ENCODE measurements around the gene SCAMP4.
A peak's percentile ranks its signal among the peaks of the same experiment; 100 is the strongest.

SCAMP4 gene

GRCh38 chr19:1944916-1945561 is 39.8 kb downstream of the SCAMP4 start (continued):
- TF ChIP-seq REST (tag by site-specific recombination; IDR thresholded peaks at IDR 0.05): no peak
- TF ChIP-seq GLIS2 (tag by site-specific recombination; IDR thresholded peaks at IDR 0.05): peak; percentile 17; the same call in 1 of the 2 replicates
- TF ChIP-seq KLF10 (tag by site-specific recombination; IDR thresholded peaks at IDR 0.05): no peak
- TF ChIP-seq ZNF292 (tag by site-specific recombination; IDR thresholded peaks at IDR 0.05; ENCODE audit: borderline replicate concordance, low read depth): no peak
- no peak for TF ChIP-seq HOXD13 (CRISPR knock-in tag; IDR thresholded peaks at IDR 0.05; ENCODE audit: borderline replicate concordance)
- no peak for TF ChIP-seq ZNF677 (tag by site-specific recombination; IDR thresholded peaks at IDR 0.05)
- no peak for TF ChIP-seq INSM2 (tag by site-specific recombination; IDR thresholded peaks at IDR 0.05)
- TF ChIP-seq ZIC2 (tag by site-specific recombination; IDR thresholded peaks at IDR 0.05): peak; percentile 22; the same call in 1 of the 2 replicates
- no peak for TF ChIP-seq ZNF629 (tag by site-specific recombination; IDR thresholded peaks at IDR 0.05)
- no peak for TF ChIP-seq PRDM1 (tag by site-specific recombination; IDR thresholded peaks at IDR 0.05)
- no peak for TF ChIP-seq ZNF335 (tag by site-specific recombination; conservative IDR thresholded peaks at IDR 0.05)
- TF ChIP-seq ZNF214 (tag by site-specific recombination; IDR thresholded peaks at IDR 0.05; ENCODE audit: borderline replicate concordance): no peak
- TF ChIP-seq KLF16 (tag by site-specific recombination; IDR thresholded peaks at IDR 0.05): no peak
- TF ChIP-seq ZSCAN30 (tag by site-specific recombination; IDR thresholded peaks at IDR 0.05): no peak
- no peak for TF ChIP-seq ZNF266 (tag by site-specific recombination; IDR thresholded peaks at IDR 0.05; ENCODE audit: low read depth)
- no peak for TF ChIP-seq ZNF768 (tag by site-specific recombination; IDR thresholded peaks at IDR 0.05)
- TF ChIP-seq BCL6B (tag by site-specific recombination; IDR thresholded peaks at IDR 0.05): no peak
- no peak for TF ChIP-seq SP3 (tag by site-specific recombination; IDR thresholded peaks at IDR 0.05)
- peak; percentile 21; the same call in 1 of the 2 replicates for TF ChIP-seq GLIS1 (tag by site-specific recombination; IDR thresholded peaks at IDR 0.05)
- no peak for TF ChIP-seq ZNF623 (tag by site-specific recombination; IDR thresholded peaks at IDR 0.05)
- TF ChIP-seq ZBTB7A (tag by site-specific recombination; IDR thresholded peaks at IDR 0.05; ENCODE audit: low read depth): no peak
- TF ChIP-seq ZNF549 (tag by site-specific recombination; IDR thresholded peaks at IDR 0.05): no peak
- TF ChIP-seq CTCF (tag by site-specific recombination; IDR thresholded peaks at IDR 0.05): no peak

Data from HEK293 (cell line).